ENCODE results near the gene ACACA. TPM values are rescaled to one million over a fixed set of nuclear protein-coding genes. Genes with fewer than 3 reads are reported as not detected.

ACACA gene
- total and polyA plus RNA-seq, 2 experiments from 2014 or later = 59.6 to 164 TPM

DNA sequence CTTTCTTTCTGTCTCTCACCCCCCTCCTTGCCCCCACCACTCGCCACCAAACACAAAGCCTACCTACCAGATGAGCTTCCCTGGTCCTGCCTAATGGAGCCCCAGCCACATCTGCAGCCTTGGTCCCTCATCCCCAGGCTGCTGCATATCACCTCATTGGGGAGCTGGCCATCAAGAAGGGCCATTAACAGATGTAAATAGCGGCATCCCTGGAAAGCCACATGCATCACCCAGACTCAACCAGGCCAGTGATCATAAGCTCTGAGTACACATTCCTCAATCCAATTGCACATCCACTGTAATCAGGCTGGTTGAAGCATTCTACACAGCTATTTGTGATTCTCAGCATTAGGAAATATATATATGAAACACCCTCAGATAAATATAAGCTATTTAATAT, 242.6 kb downstream of the ACACA start:
- H3F3A ChIP-seq (replicated peaks; ENCODE audit: low read depth) = no peaks in the 10 kb centered on the region
- no peak overlapping the region for H2AFZ ChIP-seq
- no peak; the same call in 2 of the 3 replicates for ATAC-seq
- H3K4me3 ChIP-seq = no peak overlapping the region
- DNase-seq (ENCODE audit: low spot score) = no peak
- no peak overlapping the region for H3K4me2 ChIP-seq
- H3K4me1 Mint-ChIP-seq = peaks cover 18% of the 10 kb centered on the region
- no peak overlapping the region for H3K4me3 Mint-ChIP-seq
- peaks cover 3% of the 10 kb centered on the region for H3K27me3 Mint-ChIP-seq (ENCODE audit: insufficient read depth, low read depth, poor library complexity)
- H3K4me1 ChIP-seq (ENCODE audit: insufficient read depth) = peaks cover 9% of the 10 kb centered on the region
- H3K27ac ChIP-seq (ENCODE audit: low read depth) = no peak overlapping the region
- no peak for TF ChIP-seq EZH2 (IDR thresholded peaks at IDR 0.05; ENCODE audit: low read depth, unreplicated experiment)
- TF ChIP-seq, protein P1, sequence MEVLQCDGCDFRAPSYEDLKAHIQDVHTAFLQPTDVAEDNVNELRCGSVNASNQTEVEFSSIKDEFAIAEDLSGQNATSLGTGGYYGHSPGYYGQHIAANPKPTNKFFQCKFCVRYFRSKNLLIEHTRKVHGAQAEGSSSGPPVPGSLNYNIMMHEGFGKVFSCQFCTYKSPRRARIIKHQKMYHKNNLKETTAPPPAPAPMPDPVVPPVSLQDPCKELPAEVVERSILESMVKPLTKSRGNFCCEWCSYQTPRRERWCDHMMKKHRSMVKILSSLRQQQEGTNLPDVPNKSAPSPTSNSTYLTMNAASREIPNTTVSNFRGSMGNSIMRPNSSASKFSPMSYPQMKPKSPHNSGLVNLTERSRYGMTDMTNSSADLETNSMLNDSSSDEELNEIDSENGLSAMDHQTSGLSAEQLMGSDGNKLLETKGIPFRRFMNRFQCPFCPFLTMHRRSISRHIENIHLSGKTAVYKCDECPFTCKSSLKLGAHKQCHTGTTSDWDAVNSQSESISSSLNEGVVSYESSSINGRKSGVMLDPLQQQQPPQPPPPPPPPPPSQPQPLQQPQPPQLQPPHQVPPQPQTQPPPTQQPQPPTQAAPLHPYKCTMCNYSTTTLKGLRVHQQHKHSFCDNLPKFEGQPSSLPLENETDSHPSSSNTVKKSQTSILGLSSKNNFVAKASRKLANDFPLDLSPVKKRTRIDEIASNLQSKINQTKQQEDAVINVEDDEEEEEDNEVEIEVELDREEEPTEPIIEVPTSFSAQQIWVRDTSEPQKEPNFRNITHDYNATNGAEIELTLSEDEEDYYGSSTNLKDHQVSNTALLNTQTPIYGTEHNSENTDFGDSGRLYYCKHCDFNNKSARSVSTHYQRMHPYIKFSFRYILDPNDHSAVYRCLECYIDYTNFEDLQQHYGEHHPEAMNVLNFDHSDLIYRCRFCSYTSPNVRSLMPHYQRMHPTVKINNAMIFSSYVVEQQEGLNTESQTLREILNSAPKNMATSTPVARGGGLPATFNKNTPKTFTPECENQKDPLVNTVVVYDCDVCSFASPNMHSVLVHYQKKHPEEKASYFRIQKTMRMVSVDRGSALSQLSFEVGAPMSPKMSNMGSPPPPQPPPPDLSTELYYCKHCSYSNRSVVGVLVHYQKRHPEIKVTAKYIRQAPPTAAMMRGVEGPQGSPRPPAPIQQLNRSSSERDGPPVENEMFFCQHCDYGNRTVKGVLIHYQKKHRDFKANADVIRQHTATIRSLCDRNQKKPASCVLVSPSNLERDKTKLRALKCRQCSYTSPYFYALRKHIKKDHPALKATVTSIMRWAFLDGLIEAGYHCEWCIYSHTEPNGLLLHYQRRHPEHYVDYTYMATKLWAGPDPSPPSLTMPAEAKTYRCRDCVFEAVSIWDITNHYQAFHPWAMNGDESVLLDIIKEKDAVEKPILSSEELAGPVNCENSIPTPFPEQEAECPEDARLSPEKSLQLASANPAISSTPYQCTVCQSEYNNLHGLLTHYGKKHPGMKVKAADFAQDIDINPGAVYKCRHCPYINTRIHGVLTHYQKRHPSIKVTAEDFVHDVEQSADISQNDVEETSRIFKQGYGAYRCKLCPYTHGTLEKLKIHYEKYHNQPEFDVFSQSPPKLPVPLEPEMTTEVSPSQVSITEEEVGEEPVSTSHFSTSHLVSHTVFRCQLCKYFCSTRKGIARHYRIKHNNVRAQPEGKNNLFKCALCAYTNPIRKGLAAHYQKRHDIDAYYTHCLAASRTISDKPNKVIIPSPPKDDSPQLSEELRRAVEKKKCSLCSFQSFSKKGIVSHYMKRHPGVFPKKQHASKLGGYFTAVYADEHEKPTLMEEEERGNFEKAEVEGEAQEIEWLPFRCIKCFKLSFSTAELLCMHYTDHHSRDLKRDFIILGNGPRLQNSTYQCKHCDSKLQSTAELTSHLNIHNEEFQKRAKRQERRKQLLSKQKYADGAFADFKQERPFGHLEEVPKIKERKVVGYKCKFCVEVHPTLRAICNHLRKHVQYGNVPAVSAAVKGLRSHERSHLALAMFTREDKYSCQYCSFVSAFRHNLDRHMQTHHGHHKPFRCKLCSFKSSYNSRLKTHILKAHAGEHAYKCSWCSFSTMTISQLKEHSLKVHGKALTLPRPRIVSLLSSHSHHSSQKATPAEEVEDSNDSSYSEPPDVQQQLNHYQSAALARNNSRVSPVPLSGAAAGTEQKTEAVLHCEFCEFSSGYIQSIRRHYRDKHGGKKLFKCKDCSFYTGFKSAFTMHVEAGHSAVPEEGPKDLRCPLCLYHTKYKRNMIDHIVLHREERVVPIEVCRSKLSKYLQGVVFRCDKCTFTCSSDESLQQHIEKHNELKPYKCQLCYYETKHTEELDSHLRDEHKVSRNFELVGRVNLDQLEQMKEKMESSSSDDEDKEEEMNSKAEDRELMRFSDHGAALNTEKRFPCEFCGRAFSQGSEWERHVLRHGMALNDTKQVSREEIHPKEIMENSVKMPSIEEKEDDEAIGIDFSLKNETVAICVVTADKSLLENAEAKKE (CRISPR knock-in tag; IDR thresholded peaks at IDR 0.05) = no peak
- TF ChIP-seq, protein P2, sequence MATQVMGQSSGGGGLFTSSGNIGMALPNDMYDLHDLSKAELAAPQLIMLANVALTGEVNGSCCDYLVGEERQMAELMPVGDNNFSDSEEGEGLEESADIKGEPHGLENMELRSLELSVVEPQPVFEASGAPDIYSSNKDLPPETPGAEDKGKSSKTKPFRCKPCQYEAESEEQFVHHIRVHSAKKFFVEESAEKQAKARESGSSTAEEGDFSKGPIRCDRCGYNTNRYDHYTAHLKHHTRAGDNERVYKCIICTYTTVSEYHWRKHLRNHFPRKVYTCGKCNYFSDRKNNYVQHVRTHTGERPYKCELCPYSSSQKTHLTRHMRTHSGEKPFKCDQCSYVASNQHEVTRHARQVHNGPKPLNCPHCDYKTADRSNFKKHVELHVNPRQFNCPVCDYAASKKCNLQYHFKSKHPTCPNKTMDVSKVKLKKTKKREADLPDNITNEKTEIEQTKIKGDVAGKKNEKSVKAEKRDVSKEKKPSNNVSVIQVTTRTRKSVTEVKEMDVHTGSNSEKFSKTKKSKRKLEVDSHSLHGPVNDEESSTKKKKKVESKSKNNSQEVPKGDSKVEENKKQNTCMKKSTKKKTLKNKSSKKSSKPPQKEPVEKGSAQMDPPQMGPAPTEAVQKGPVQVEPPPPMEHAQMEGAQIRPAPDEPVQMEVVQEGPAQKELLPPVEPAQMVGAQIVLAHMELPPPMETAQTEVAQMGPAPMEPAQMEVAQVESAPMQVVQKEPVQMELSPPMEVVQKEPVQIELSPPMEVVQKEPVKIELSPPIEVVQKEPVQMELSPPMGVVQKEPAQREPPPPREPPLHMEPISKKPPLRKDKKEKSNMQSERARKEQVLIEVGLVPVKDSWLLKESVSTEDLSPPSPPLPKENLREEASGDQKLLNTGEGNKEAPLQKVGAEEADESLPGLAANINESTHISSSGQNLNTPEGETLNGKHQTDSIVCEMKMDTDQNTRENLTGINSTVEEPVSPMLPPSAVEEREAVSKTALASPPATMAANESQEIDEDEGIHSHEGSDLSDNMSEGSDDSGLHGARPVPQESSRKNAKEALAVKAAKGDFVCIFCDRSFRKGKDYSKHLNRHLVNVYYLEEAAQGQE (IDR thresholded peaks at IDR 0.05; ENCODE audit: unreplicated experiment) = no peak
- TF ChIP-seq, protein P3, sequence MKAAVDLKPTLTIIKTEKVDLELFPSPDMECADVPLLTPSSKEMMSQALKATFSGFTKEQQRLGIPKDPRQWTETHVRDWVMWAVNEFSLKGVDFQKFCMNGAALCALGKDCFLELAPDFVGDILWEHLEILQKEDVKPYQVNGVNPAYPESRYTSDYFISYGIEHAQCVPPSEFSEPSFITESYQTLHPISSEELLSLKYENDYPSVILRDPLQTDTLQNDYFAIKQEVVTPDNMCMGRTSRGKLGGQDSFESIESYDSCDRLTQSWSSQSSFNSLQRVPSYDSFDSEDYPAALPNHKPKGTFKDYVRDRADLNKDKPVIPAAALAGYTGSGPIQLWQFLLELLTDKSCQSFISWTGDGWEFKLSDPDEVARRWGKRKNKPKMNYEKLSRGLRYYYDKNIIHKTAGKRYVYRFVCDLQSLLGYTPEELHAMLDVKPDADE (IDR thresholded peaks at IDR 0.05) = no peak
- TF ChIP-seq EZH2phosphoT487 (IDR thresholded peaks at IDR 0.05; ENCODE audit: unreplicated experiment) = no peak
- TF ChIP-seq NANOG (IDR thresholded peaks at IDR 0.05; ENCODE audit: borderline replicate concordance) = no peak
- TF ChIP-seq ZNF114 (CRISPR knock-in tag; IDR thresholded peaks at IDR 0.05) = no peak
- TF ChIP-seq STAT1 (IDR thresholded peaks at IDR 0.05; ENCODE audit: unreplicated experiment) = no peak
- no peak for TF ChIP-seq ZNF331 (CRISPR knock-in tag; IDR thresholded peaks at IDR 0.05; ENCODE audit: low read depth)
- no peak overlapping the region for H3K27ac Mint-ChIP-seq
- H3K36me3 Mint-ChIP-seq (ENCODE audit: low read depth) = peaks cover 20% of the 10 kb centered on the region
- H3K27me3 ChIP-seq (ENCODE audit: insufficient read depth) = no peaks in the 10 kb centered on the region
- no peaks in the 10 kb centered on the region for H3K9me3 Mint-ChIP-seq
- peaks cover 6% of the 10 kb centered on the region; the same call in 1 of the 2 replicates for H3K36me3 ChIP-seq (ENCODE audit: insufficient read depth)
- peaks cover 9% of the 10 kb centered on the region for H3K79me2 ChIP-seq (replicated peaks; ENCODE audit: insufficient read depth)
- 0 out of 2 replicates have a peak, but pooled peaks cover 6% of the 10 kb centered on the region for H3K9me2 ChIP-seq (ENCODE audit: insufficient read depth)
- H4K20me1 ChIP-seq (replicated peaks; ENCODE audit: insufficient read depth) = peaks cover 8% of the 10 kb centered on the region; the same call in 1 of the 2 replicates

Data from GM23338 (cell line).